Measurements from ENCODE around the gene GXYLT2. TPM values are rescaled to one million over a fixed set of nuclear protein-coding genes. Genes with fewer than 3 reads are reported as not detected.

GXYLT2 gene
- total RNA-seq, 1 experiment from 2014 or later, result 6.1 TPM

DNA sequence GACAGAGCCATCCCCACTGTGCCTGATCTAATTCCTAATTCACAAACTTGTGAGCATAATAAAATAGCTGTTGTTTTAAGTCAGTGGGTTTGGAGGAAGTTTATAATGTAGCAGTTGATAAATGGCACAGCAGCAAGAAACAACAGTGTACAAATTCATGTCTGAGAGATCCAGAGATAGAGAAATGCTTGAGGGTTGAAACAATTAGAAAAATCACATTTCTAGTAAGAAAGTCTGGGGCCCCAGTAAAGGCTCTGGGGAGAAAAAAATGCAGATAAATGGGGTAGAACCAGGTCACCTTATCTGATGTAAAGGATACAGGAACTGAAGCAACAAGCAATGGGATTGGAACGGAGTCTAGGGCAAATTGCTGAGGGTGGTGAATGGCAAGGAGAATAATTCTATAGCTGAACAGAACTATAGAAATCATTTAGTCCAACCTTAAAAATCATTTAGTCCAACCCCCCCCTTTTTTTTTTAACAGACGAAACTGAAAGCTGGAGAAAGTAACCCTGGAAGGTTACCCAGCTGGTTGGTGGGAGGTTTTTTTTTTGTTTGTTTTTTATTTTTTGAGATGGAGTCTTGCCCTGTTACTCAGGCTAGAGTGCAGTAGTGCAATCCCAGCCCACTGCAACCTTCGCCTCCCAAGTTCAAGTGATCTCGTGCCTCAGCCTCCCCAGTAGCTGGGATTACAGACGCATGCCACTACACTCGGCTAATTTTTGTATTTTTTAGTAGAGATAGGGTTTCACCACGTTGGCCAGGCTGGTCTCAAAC, 25.3 kb upstream of the GXYLT2 start:
- ChIA-PET POLR2A (no interaction called here), CTCF (interaction anchor here (1.1 kb wide), 1 partner anchor 14 kb away, joined by 3 read pairs; the partner anchor contains the start of gene SHQ1)
- no TSS peak for BruUV-seq (replicated peaks)
- Histone ChIP-seq H3K27me3 (ENCODE audit: control insufficient read depth, insufficient read depth, low read length) (no peaks in the 10 kb centered on the region), H3K4me1 (ENCODE audit: control insufficient read depth, insufficient read depth, low read length) (no peaks in the 10 kb centered on the region), H3K36me3 (ENCODE audit: control insufficient read depth, insufficient read depth, low read length) (no peaks in the 10 kb centered on the region), H3K9me3 (ENCODE audit: control insufficient read depth, insufficient read depth, low read depth, low read length) (no peaks in the 10 kb centered on the region), H3K4me3 (ENCODE audit: low read depth in 2 of 2, low read length in 2 of 2) (no peak overlapping the region), H3K27ac (ENCODE audit: low read length) (no peak overlapping the region)
- intact Hi-C loops (cut with micrococcal nuclease; ENCODE audit: unreplicated experiment), result no loop called here
- DNase-seq (ENCODE audit: low read depth, low spot score) (no peak), ATAC-seq (no peak)
- in situ Hi-C loops (cut with HindIII; ENCODE audit: low pct_unique_long_range_greater_than_20kb, low sequenced_read_pairs), result no loop called here
- TF ChIP-seq, protein P1, sequence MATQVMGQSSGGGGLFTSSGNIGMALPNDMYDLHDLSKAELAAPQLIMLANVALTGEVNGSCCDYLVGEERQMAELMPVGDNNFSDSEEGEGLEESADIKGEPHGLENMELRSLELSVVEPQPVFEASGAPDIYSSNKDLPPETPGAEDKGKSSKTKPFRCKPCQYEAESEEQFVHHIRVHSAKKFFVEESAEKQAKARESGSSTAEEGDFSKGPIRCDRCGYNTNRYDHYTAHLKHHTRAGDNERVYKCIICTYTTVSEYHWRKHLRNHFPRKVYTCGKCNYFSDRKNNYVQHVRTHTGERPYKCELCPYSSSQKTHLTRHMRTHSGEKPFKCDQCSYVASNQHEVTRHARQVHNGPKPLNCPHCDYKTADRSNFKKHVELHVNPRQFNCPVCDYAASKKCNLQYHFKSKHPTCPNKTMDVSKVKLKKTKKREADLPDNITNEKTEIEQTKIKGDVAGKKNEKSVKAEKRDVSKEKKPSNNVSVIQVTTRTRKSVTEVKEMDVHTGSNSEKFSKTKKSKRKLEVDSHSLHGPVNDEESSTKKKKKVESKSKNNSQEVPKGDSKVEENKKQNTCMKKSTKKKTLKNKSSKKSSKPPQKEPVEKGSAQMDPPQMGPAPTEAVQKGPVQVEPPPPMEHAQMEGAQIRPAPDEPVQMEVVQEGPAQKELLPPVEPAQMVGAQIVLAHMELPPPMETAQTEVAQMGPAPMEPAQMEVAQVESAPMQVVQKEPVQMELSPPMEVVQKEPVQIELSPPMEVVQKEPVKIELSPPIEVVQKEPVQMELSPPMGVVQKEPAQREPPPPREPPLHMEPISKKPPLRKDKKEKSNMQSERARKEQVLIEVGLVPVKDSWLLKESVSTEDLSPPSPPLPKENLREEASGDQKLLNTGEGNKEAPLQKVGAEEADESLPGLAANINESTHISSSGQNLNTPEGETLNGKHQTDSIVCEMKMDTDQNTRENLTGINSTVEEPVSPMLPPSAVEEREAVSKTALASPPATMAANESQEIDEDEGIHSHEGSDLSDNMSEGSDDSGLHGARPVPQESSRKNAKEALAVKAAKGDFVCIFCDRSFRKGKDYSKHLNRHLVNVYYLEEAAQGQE (IDR thresholded peaks at IDR 0.05; ENCODE audit: insufficient read depth in 1 of 2, low read depth in 2 of 2, low read length in 1 of 2), result no peak
- TF ChIP-seq SIN3A (IDR thresholded peaks at IDR 0.05; ENCODE audit: borderline replicate concordance, insufficient read depth, low read depth, low read length) (no peak), TCF7L2 (IDR thresholded peaks at IDR 0.05; ENCODE audit: low read depth, low read length) (no peak), POLR2AphosphoS5 (IDR thresholded peaks at IDR 0.05; ENCODE audit: low read depth, low read length) (no peak)
- TF ChIP-seq, protein P2, sequence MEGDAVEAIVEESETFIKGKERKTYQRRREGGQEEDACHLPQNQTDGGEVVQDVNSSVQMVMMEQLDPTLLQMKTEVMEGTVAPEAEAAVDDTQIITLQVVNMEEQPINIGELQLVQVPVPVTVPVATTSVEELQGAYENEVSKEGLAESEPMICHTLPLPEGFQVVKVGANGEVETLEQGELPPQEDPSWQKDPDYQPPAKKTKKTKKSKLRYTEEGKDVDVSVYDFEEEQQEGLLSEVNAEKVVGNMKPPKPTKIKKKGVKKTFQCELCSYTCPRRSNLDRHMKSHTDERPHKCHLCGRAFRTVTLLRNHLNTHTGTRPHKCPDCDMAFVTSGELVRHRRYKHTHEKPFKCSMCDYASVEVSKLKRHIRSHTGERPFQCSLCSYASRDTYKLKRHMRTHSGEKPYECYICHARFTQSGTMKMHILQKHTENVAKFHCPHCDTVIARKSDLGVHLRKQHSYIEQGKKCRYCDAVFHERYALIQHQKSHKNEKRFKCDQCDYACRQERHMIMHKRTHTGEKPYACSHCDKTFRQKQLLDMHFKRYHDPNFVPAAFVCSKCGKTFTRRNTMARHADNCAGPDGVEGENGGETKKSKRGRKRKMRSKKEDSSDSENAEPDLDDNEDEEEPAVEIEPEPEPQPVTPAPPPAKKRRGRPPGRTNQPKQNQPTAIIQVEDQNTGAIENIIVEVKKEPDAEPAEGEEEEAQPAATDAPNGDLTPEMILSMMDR (IDR thresholded peaks at IDR 0.05), result no peak

DNA sequence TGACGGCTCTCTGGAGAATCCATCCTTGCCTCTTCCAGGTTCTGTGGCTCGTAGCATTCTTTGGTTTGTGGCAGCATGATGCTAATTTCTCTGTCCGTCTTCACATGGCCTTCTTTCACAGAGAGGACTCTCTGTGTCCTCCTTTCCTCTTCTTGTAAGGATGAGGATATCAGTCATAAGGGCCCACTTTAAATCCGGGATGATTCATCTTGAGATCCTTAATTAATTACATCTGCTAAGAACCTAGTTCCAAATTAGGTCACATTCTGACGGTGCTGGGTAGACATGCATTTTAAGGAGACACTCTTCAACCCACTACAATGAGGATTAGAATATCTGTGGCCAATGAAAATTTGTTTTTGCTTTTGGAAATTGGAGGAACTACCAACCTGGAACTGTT, 15.7 kb upstream of the GXYLT2 start:
- Histone ChIP-seq H3K4me1 (ENCODE audit: control insufficient read depth, insufficient read depth, low read length) (no peaks in the 10 kb centered on the region), H3K27ac (ENCODE audit: low read length) (no peak overlapping the region), H3K36me3 (ENCODE audit: control insufficient read depth, insufficient read depth, low read length) (no peaks in the 10 kb centered on the region), H3K9me3 (ENCODE audit: control insufficient read depth, insufficient read depth, low read depth, low read length) (no peaks in the 10 kb centered on the region), H3K4me3 (ENCODE audit: low read depth in 2 of 2, low read length in 2 of 2) (no peak overlapping the region), H3K27me3 (ENCODE audit: control insufficient read depth, insufficient read depth, low read length) (peaks cover 2% of the 10 kb centered on the region; the same call in 1 of the 2 replicates)
- intact Hi-C loops (cut with micrococcal nuclease; ENCODE audit: unreplicated experiment) (no loop called here), in situ Hi-C loops (cut with HindIII; ENCODE audit: low pct_unique_long_range_greater_than_20kb, low sequenced_read_pairs) (no loop called here)
- ChIA-PET CTCF (no interaction called here), POLR2A (no interaction called here)
- no TSS peak for BruUV-seq (replicated peaks)
- no peak for ATAC-seq
- TF ChIP-seq, protein P2 (IDR thresholded peaks at IDR 0.05), result no peak
- TF ChIP-seq TCF7L2 (IDR thresholded peaks at IDR 0.05; ENCODE audit: low read depth, low read length) (no peak), POLR2AphosphoS5 (IDR thresholded peaks at IDR 0.05; ENCODE audit: low read depth, low read length) (no peak), SIN3A (IDR thresholded peaks at IDR 0.05; ENCODE audit: borderline replicate concordance, insufficient read depth, low read depth, low read length) (no peak)
- TF ChIP-seq, protein P1 (IDR thresholded peaks at IDR 0.05; ENCODE audit: insufficient read depth in 1 of 2, low read depth in 2 of 2, low read length in 1 of 2), result no peak
- no peak for DNase-seq (ENCODE audit: low read depth, low spot score)
